ENCODE results near the gene C1QA.

DNA sequence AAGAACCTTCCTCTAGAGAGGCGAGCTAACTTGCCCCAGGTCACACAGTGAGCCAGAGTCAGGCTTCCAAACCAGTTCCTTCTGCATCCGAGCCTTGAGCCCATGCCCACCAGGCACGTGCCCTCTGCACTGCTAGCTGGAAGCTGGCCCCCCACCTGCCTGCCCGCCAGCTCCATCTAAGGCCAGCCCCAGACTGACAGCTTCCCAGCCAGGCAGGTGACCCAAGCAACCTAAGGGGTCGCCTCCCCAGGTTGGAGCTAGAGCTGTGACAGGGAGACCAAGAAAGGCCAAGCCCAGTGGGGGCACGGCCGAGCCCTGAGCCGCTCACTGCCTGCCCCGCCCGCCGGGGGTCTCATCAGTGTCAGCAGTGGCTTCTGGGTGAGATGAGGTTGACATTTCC lies 19.9 kb upstream of the C1QA start:
- TF ChIP-seq, protein P1, sequence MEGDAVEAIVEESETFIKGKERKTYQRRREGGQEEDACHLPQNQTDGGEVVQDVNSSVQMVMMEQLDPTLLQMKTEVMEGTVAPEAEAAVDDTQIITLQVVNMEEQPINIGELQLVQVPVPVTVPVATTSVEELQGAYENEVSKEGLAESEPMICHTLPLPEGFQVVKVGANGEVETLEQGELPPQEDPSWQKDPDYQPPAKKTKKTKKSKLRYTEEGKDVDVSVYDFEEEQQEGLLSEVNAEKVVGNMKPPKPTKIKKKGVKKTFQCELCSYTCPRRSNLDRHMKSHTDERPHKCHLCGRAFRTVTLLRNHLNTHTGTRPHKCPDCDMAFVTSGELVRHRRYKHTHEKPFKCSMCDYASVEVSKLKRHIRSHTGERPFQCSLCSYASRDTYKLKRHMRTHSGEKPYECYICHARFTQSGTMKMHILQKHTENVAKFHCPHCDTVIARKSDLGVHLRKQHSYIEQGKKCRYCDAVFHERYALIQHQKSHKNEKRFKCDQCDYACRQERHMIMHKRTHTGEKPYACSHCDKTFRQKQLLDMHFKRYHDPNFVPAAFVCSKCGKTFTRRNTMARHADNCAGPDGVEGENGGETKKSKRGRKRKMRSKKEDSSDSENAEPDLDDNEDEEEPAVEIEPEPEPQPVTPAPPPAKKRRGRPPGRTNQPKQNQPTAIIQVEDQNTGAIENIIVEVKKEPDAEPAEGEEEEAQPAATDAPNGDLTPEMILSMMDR (IDR thresholded peaks at IDR 0.05; ENCODE audit: low read length): no peak
- no peak for TF ChIP-seq EZH2 (optimal IDR thresholded peaks at IDR 0.05; ENCODE audit: low read depth, low read length)

Data from MM.1S (cell line).